Peyer's patch (tissue), 4 donors: Measurements from ENCODE around the gene PDZD4.

Source experiments
- POLR2A ChIP-seq, 2 donors: fragments of 450-650 bp; IDR thresholded peaks; one replicate each; pipeline ENCODE4 v1.5.1; 2017; ENCODE audit warnings: antibody characterized with exemption in 2 of 2, mild to moderate bottlenecking in 2 of 2, moderate library complexity in 2 of 2
- TF ChIP-seq, protein P1 (sequence below), 6 experiments: fragments of 450-650 bp in 4 of 6; fragments of 200-600 bp in 2 of 6; sonication (generic) in 1 of 6; IDR thresholded peaks; one replicate each; pipeline ENCODE4 v1.5.1; 2017 to 2019; ENCODE audit warnings: antibody characterized with exemption in 6 of 6, mild to moderate bottlenecking in 3 of 6, moderate library complexity in 1 of 6

DNA sequence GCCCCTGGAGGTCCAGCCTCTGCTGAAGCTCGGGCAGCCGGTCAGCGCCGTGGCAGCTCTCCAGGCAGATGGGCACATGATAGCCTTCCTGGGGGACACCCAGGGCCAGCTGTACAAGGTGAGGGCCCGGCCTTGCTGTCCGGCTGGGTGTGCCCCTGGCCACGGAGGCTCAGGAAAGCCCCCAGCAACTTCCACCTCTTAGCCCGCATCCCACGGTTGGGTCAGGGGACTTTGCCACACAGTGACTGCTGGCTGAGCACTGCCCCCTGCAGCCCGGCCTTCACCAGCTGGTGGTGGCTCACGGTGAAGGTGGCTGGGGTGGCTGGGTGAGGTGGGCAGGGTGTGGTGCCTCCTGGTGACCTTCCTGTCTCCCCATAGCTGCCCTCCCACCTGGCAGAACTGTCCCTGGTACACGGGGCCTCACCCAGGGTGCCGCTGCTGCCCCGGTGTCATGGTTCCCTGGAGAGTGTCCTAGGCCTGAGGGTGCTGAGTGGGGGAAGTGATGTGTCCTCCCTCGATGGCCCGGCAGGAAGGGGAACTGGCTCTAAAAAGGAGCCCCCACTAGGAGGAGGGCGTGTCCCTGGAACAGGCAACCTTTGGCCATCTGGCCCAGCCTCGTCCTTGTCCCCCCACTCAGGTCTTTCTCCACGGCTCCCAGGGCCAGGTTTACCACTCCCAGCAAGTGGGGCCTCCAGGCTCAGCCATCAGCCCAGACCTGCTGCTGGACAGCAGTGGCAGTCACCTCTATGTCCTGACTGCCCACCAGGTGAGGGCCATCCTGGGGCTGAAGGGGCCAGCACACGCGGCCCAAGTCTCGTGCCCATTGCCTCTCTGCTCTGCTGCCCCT lies 61.8 kb downstream of the PDZD4 start:
- no peak for TF ChIP-seq POLR2A (IDR thresholded peaks at IDR 0.05)
- TF ChIP-seq, protein P1, sequence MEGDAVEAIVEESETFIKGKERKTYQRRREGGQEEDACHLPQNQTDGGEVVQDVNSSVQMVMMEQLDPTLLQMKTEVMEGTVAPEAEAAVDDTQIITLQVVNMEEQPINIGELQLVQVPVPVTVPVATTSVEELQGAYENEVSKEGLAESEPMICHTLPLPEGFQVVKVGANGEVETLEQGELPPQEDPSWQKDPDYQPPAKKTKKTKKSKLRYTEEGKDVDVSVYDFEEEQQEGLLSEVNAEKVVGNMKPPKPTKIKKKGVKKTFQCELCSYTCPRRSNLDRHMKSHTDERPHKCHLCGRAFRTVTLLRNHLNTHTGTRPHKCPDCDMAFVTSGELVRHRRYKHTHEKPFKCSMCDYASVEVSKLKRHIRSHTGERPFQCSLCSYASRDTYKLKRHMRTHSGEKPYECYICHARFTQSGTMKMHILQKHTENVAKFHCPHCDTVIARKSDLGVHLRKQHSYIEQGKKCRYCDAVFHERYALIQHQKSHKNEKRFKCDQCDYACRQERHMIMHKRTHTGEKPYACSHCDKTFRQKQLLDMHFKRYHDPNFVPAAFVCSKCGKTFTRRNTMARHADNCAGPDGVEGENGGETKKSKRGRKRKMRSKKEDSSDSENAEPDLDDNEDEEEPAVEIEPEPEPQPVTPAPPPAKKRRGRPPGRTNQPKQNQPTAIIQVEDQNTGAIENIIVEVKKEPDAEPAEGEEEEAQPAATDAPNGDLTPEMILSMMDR (IDR thresholded peaks at IDR 0.05), result peak in 2 of 6 experiments; percentile 2 to 7
